ENCODE data around the gene ACTL6B. TPM values are rescaled to one million over a fixed set of nuclear protein-coding genes. Genes with fewer than 3 reads are reported as not detected.

Gene ACTL6B
- total and polyA plus RNA-seq, 9 of the 15 experiments (the other 6 are each of a cell fraction or from before 2014, with no cell fraction given) = not detected

DNA sequence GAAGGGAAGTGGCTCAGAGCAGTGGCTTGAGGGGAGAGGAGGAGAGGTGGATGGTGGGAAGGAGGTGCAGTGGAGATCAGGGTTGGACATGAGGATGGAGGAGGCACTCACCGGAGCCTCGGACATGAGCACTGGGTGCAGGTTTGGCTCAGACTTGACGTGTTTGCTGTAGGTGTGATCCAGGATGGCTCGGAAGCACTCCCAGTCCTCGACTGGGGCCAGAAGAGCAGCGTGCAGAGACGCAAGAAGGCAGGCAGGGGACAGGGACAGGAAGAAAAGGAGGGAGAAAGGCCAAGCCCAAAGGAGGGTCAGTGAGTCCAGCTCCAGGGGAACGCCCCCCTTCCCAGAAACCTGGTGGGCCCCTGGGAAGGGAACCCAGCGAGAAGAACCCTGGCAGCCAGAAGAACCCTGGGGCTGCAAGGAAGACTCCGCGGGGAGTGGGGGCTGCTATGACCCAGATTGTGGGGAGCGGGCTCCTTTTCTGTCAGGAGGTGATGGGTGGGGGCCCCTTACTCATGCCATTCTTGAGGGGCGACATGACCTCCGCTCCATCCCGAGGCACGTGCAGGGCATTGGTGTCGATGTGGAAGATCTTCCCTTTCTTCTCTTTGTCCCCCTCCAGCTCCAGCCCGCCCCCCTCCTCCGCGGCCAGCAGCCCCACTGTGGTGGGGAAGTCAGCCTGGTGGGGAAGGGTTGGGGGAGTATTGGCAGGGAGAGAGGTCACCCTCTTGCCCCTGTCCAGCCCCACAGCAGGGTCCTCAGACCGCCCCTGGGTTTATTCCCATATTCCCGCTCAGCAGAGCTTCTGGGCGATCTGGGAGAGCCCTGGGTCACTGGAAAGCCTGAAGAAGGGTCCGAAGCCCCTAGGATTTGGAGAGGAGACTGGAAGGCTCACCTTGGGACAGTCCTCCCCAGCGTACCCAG, 1.1 kb downstream of the ACTL6B start:
- H3K27me3 ChIP-seq (ENCODE audit: control insufficient read depth in 2 of 2, insufficient read depth in 2 of 2, low read length in 2 of 2) = peaks cover 4 to 14% of the 10 kb centered on the region in 2 experiments; a peak in 4 of 5 replicates
- no peaks in the 10 kb centered on the region for H3K9me1 ChIP-seq (ENCODE audit: control insufficient read depth, insufficient read depth, low read length)
- ATAC-seq (no peak; the same call in 2 of the 3 replicates), FAIRE-seq (no peak), DNase-seq (ENCODE audit: extremely low read depth in 1 of 4, low spot score in 3 of 4) (peak in 1 of 4 experiments; percentile 6)
- no peak overlapping the region for H3K4me3 ChIP-seq
- H2AFZ ChIP-seq (ENCODE audit: low read depth, low read length) = no peak overlapping the region
- H3K4me1 ChIP-seq (replicated peaks in 1 of 2; ENCODE audit: control insufficient read depth in 2 of 2, insufficient read depth in 2 of 2, low read length in 2 of 2) = peaks cover 0 to 18% of the 10 kb centered on the region in 2 experiments; a peak in 3 of 5 replicates
- in situ Hi-C loops (cut with MboI) (no loop called here), intact Hi-C loops (cut with micrococcal nuclease) (no loop called here)
- H3K4me2 ChIP-seq (ENCODE audit: insufficient read depth, low read length) = no peak overlapping the region
- H3K36me3 ChIP-seq (ENCODE audit: control insufficient read depth, insufficient read depth, low read length) = no peaks in the 10 kb centered on the region
- 22% methylated on average over 21 of the region's 25 CpGs for WGBS (ENCODE audit: insufficient coverage, low coverage, missing lambda C conversion rate)
- peaks cover 10% of the 10 kb centered on the region for H4K20me1 ChIP-seq (replicated peaks; ENCODE audit: control insufficient read depth, insufficient read depth, low read length)
- POLR2A ChIA-PET = interaction anchor here (0.6 to 1.5 kb wide), 3 partner anchors 11 to 473 kb away, joined by 3 to 5 read pairs (median 3); no protein-coding TSS in a partner anchor
- TF ChIP-seq SIN3A (IDR thresholded peaks at IDR 0.05; ENCODE audit: borderline replicate concordance in 2 of 2, control insufficient read depth in 1 of 2, low read depth in 2 of 2, low read length in 2 of 2) = no peak
- 0 out of 2 replicates have a peak, but pooled peaks have one; percentile 25 for TF ChIP-seq CBFB (CRISPR knock-in tag; IDR thresholded peaks at IDR 0.05)
- no peak for TF ChIP-seq ESRRA (IDR thresholded peaks at IDR 0.05; ENCODE audit: borderline replicate concordance, low read depth)
- no peak for TF ChIP-seq JUND (IDR thresholded peaks at IDR 0.05; ENCODE audit: borderline replicate concordance, low read depth, low read length)
- TF ChIP-seq JUND (tag; IDR thresholded peaks at IDR 0.05; ENCODE audit: borderline replicate concordance, low read depth, low read length) = no peak
- TF ChIP-seq ZNF41 (CRISPR knock-in tag; conservative IDR thresholded peaks at IDR 0.05) = no peak
- TF ChIP-seq EHMT2 (IDR thresholded peaks at IDR 0.05) = 0 out of 2 replicates have a peak, but pooled peaks have one; percentile 34
- no peak for TF ChIP-seq RBM25 (IDR thresholded peaks at IDR 0.05; ENCODE audit: low read depth, low read length, severe bottlenecking)
- TF ChIP-seq MTF1 (CRISPR knock-in tag; IDR thresholded peaks at IDR 0.05; ENCODE audit: borderline replicate concordance) = no peak
- no peaks in the 10 kb centered on the region; the same call in 1 of the 2 replicates for H3K9me3 ChIP-seq (replicated peaks; ENCODE audit: control insufficient read depth, insufficient read depth, low read depth, low read length)
- H3K27ac ChIP-seq (ENCODE audit: extremely low read depth, low read depth, low read length) = no peak overlapping the region
- BruUV-seq (replicated peaks) = no TSS peak
- no peaks in the 10 kb centered on the region for H3K79me2 ChIP-seq (ENCODE audit: control insufficient read depth, insufficient read depth, low read length)
- 0 out of 4 replicates have a peak overlapping the region, but pooled peaks of 1 of the 2 experiments have one; percentile 46 for H3K9ac ChIP-seq (ENCODE audit: insufficient read depth in 1 of 2, low read depth in 2 of 2, low read length in 2 of 2)
- CTCF ChIA-PET (ENCODE audit: low intra/inter-chr PET ratio) = no interaction called here

All from K562 (cell line).